Esophagus mucosa (tissue), 1 donor: ENCODE results near the gene FGF13. TPM values are rescaled to one million over a fixed set of nuclear protein-coding genes. Genes with fewer than 3 reads are reported as not detected.

Experiments used
- ATAC-seq: fragments of 200-7000 bp; cut with Tn5 transposase; one replicate; pipeline ENCODE4 v1.9.1; 2020
- total RNA-seq: library from RNA; stranded (reverse); gene quantifications from one replicate; pipeline ENCODE4 v1.2.4, GENCODE V29; 2023
- donor health status: DM: yes; HTN: yes; CAD: no.

Gene FGF13
- 0.40 TPM for total RNA-seq

- no peak for ATAC-seq
These were observed at the start of gene FGF13 for GRCh38 chrX:138711399-138712347. FGF13 (minus strand) TSS chrX:138711717; CDS start chrX:138711003, 714 bp downstream.

GRCh38 chrX:138759217-138759943 lies 47.9 kb upstream of the FGF13 start:
- ATAC-seq = no peak

GRCh38 chrX:138756234-138756633 lies 44.7 kb upstream of the FGF13 start:
- peak; percentile 38 for ATAC-seq

GRCh38 chrX:138754861-138755260 lies 43.3 kb upstream of the FGF13 start:
- ATAC-seq = no peak

- no peak for ATAC-seq
These were observed 37.0 kb upstream of the FGF13 start for GRCh38 chrX:138748480-138748879.

GRCh38 chrX:138745196-138745595 lies 33.7 kb upstream of the FGF13 start:
- peak; percentile 62 for ATAC-seq

GRCh38 chrX:138742217-138742616 lies 30.7 kb upstream of the FGF13 start:
- ATAC-seq = no peak

GRCh38 chrX:138740341-138740740 lies 28.8 kb upstream of the FGF13 start:
- ATAC-seq = no peak

GRCh38 chrX:138723301-138723700 lies 11.8 kb upstream of the FGF13 start:
- no peak for ATAC-seq

GRCh38 chrX:138719396-138719795 lies 7.9 kb upstream of the FGF13 start:
- no peak for ATAC-seq

GRCh38 chrX:138718941-138719340 lies 7.4 kb upstream of the FGF13 start:
- ATAC-seq = no peak

- ATAC-seq = no peak
These were observed 613 bp downstream of the FGF13 start for GRCh38 chrX:138710866-138711341.

- no peak for ATAC-seq
These were observed 1.4 kb downstream of the FGF13 start for GRCh38 chrX:138709886-138710791.

- ATAC-seq = no peak
These were observed 3.2 kb downstream of the FGF13 start for GRCh38 chrX:138708268-138708667.

GRCh38 chrX:138704596-138704995 lies 6.9 kb downstream of the FGF13 start:
- ATAC-seq = no peak

GRCh38 chrX:138704101-138704500 lies 7.4 kb downstream of the FGF13 start:
- no peak for ATAC-seq

GRCh38 chrX:138692591-138692990 lies 18.9 kb downstream of the FGF13 start:
- ATAC-seq = no peak

- ATAC-seq = no peak
These were observed 20.3 kb downstream of the FGF13 start for GRCh38 chrX:138691186-138691585.

- ATAC-seq = no peak
These were observed 20.9 kb downstream of the FGF13 start for GRCh38 chrX:138690591-138690990.

GRCh38 chrX:138683600-138683999 lies 27.9 kb downstream of the FGF13 start:
- ATAC-seq = no peak

- ATAC-seq = no peak
These were observed 41.8 kb downstream of the FGF13 start for GRCh38 chrX:138669693-138670092.

GRCh38 chrX:138664466-138664865 lies 47.1 kb downstream of the FGF13 start:
- ATAC-seq = no peak
